Ascending aorta (tissue), 2 donors: ENCODE results near the gene TET2. TPM values are rescaled to one million over a fixed set of nuclear protein-coding genes. Genes with fewer than 3 reads are reported as not detected.

Source experiments
- DNase-seq, 2 donors: peaks; one replicate each; pipeline ENCODE4 v3.0.0-alpha.2; 2019; ENCODE audit warnings: low spot score in 2 of 2
- H3K27ac ChIP-seq, 2 donors: fragments of 200-600 bp; sonication (generic); one replicate each; pipeline ENCODE4 v1.5.1; 2016 to 2017; ENCODE audit warnings: mild to moderate bottlenecking in 1 of 2
- H3K27me3 ChIP-seq: fragments of 200-600 bp; sonication (generic); one replicate; pipeline ENCODE4 v1.5.1; 2017
- H3K36me3 ChIP-seq, 2 donors: fragments of 200-600 bp; sonication (generic); one replicate each; pipeline ENCODE4 v1.5.1; 2016
- H3K4me1 ChIP-seq, 2 donors: fragments of 200-600 bp; sonication (generic); one replicate each; pipeline ENCODE4 v1.5.1; 2016 to 2017; ENCODE audit warnings: mild to moderate bottlenecking in 1 of 2
- H3K4me3 ChIP-seq, 2 donors: fragments of 200-600 bp; sonication (generic); one replicate each; pipeline ENCODE4 v1.5.1; 2016 to 2017; ENCODE audit warnings: mild to moderate bottlenecking in 1 of 2
- H3K9me3 ChIP-seq, 2 donors: fragments of 200-600 bp; sonication (generic); one replicate each; pipeline ENCODE4 v1.5.1; 2016
- CTCF ChIP-seq, 3 experiments: fragments of 200-600 bp in 2 of 3; fragments of 450-650 bp in 1 of 3; sonication (generic) in 2 of 3; IDR thresholded peaks; one replicate each; pipeline ENCODE4 v1.5.1; 2016 to 2019; ENCODE audit warnings: antibody characterized with exemption in 3 of 3, mild to moderate bottlenecking in 1 of 3, moderate library complexity in 1 of 3
- intact Hi-C: fragments of 100-400 bp; cut with DNase I; formaldehyde crosslinking; loops from one replicate; pipeline ENCODE4 v1.15.1; 2023
- total RNA-seq: library from RNA; depleted of rRNA; stranded (reverse); fragments of >200 nt; gene quantifications from one replicate; pipeline ENCODE4 v1.1.0, GENCODE V29; 2016

The TET2 gene
- total RNA-seq, 1 donor from 2014 or later = 14.8 TPM

GRCh38 chr4:105126311-105127169 is 20.1 kb upstream of the TET2 start:
- H3K27me3 ChIP-seq = no peaks in the 10 kb centered on the region
- H3K4me3 ChIP-seq = no peak overlapping the region
- no peaks in the 10 kb centered on the region for H3K36me3 ChIP-seq
- intact Hi-C loops = no loop called here
- TF ChIP-seq CTCF (IDR thresholded peaks at IDR 0.05) = no peak
- H3K9me3 ChIP-seq = no peaks in the 10 kb centered on the region
- no peak overlapping the region for H3K27ac ChIP-seq
- H3K4me1 ChIP-seq = no peaks in the 10 kb centered on the region
- DNase-seq = no peak

- H3K9me3 ChIP-seq = no peaks in the 10 kb centered on the region
- no peak for DNase-seq
- H3K36me3 ChIP-seq = no peaks in the 10 kb centered on the region
- no peak overlapping the region for H3K27ac ChIP-seq
- H3K27me3 ChIP-seq = no peaks in the 10 kb centered on the region
- intact Hi-C loops = no loop called here
- H3K4me1 ChIP-seq = no peaks in the 10 kb centered on the region
- TF ChIP-seq CTCF (IDR thresholded peaks at IDR 0.05) = no peak
- no peak overlapping the region for H3K4me3 ChIP-seq
Observed at GRCh38 chr4:105127170-105127445, 19.6 kb upstream of the TET2 start.

- Histone ChIP-seq H3K4me3 (no peak overlapping the region), H3K9me3 (no peaks in the 10 kb centered on the region), H3K4me1 (no peaks in the 10 kb centered on the region), H3K36me3 (no peaks in the 10 kb centered on the region), H3K27ac (no peak overlapping the region), H3K27me3 (no peaks in the 10 kb centered on the region)
- no peak for TF ChIP-seq CTCF (IDR thresholded peaks at IDR 0.05)
- intact Hi-C loops = no loop called here
- DNase-seq = no peak
Observed at GRCh38 chr4:105128208-105128607, 18.5 kb upstream of the TET2 start.

GRCh38 chr4:105129286-105130040 is 17.2 kb upstream of the TET2 start:
- intact Hi-C loops = no loop called here
- DNase-seq = no peak

GRCh38 chr4:105130945-105131344 is 15.7 kb upstream of the TET2 start:
- DNase-seq = no peak
- intact Hi-C loops = no loop called here

More at GRCh38 chr4:105129286-105130040, 17.2 kb upstream of the TET2 start:
- H3K9me3 ChIP-seq = no peaks in the 10 kb centered on the region
- H3K4me1 ChIP-seq = no peaks in the 10 kb centered on the region
- no peaks in the 10 kb centered on the region for H3K36me3 ChIP-seq
- no peaks in the 10 kb centered on the region for H3K27me3 ChIP-seq
- TF ChIP-seq CTCF (IDR thresholded peaks at IDR 0.05) = no peak
- no peak overlapping the region for H3K27ac ChIP-seq
- no peak overlapping the region for H3K4me3 ChIP-seq

More at GRCh38 chr4:105130945-105131344, 15.7 kb upstream of the TET2 start:
- H3K27ac ChIP-seq = no peak overlapping the region
- no peaks in the 10 kb centered on the region for H3K4me1 ChIP-seq
- H3K36me3 ChIP-seq = no peaks in the 10 kb centered on the region
- no peak for TF ChIP-seq CTCF (IDR thresholded peaks at IDR 0.05)
- no peak overlapping the region for H3K4me3 ChIP-seq
- H3K27me3 ChIP-seq = no peaks in the 10 kb centered on the region
- no peaks in the 10 kb centered on the region for H3K9me3 ChIP-seq
